GM12865 (cell line): Measurements from ENCODE around the gene PDE2A.

Experiments
- DNase-seq: peaks from one replicate; pipeline ENCODE4 v3.0.0; 2010; ENCODE audit warnings: low read depth
- H3K4me3 ChIP-seq: 2 replicates; pipeline ENCODE4 v1.5.1; 2011; ENCODE audit warnings: mild to moderate bottlenecking, low read depth, low read length, control low read depth
- CTCF ChIP-seq: IDR thresholded peaks from 2 replicates; pipeline ENCODE4 v1.5.1; 2011; ENCODE audit warnings: low read length, control low read depth, low read depth, inconsistent platforms; ENCODE audit not compliant: insufficient read depth; ENCODE audit errors: missing control alignments

The PDE2A gene

GRCh38 chr11:72661486-72661885 is 12.7 kb downstream of the PDE2A start:
- DNase-seq = no peak
- no peak for TF ChIP-seq CTCF
- no peak overlapping the region for H3K4me3 ChIP-seq

GRCh38 chr11:72658989-72659640 is 15.1 kb downstream of the PDE2A start:
- no peak overlapping the region for H3K4me3 ChIP-seq
- TF ChIP-seq CTCF = no peak
- DNase-seq = no peak

- no peak overlapping the region for H3K4me3 ChIP-seq
- DNase-seq = no peak
- TF ChIP-seq CTCF = no peak
Measured at GRCh38 chr11:72657411-72658100, 16.7 kb downstream of the PDE2A start.

- no peak for TF ChIP-seq CTCF
- no peak for DNase-seq
- H3K4me3 ChIP-seq = no peak overlapping the region
Measured at GRCh38 chr11:72655896-72656464, 18.2 kb downstream of the PDE2A start.

- TF ChIP-seq CTCF = no peak
- no peak overlapping the region for H3K4me3 ChIP-seq
- no peak for DNase-seq
Measured at GRCh38 chr11:72655014-72655413, 19.2 kb downstream of the PDE2A start.

- no peak for DNase-seq
- H3K4me3 ChIP-seq = no peak overlapping the region
Measured at GRCh38 chr11:72653649-72654048, 20.6 kb downstream of the PDE2A start.

More at GRCh38 chr11:72653649-72654048, 20.6 kb downstream of the PDE2A start:
- TF ChIP-seq CTCF = no peak
